ENCODE measurements around the gene MAPK13.
A peak's percentile ranks its signal among the peaks of the same experiment; 100 is the strongest.

MAPK13 gene

GRCh38 chr6:36150283-36150682, 20.0 kb downstream of the MAPK13 start:
- DNase-seq (ENCODE audit: low read depth) = no peak

- DNase-seq (ENCODE audit: low read depth) = no peak
Measured at GRCh38 chr6:36154286-36154685, 24.0 kb downstream of the MAPK13 start.

GRCh38 chr6:36155662-36156061, 25.3 kb downstream of the MAPK13 start:
- no peak for DNase-seq (ENCODE audit: low read depth)

- DNase-seq (ENCODE audit: low read depth) = peak; percentile 28
Measured at GRCh38 chr6:36160147-36160760, 29.9 kb downstream of the MAPK13 start.

- no peak for DNase-seq (ENCODE audit: low read depth)
Measured at GRCh38 chr6:36169023-36170007, 39.0 kb downstream of the MAPK13 start.

GRCh38 chr6:36170704-36171103, 40.4 kb downstream of the MAPK13 start:
- no peak for DNase-seq (ENCODE audit: low read depth)

GRCh38 chr6:36171573-36171972, 41.3 kb downstream of the MAPK13 start:
- no peak for DNase-seq (ENCODE audit: low read depth)

GRCh38 chr6:36177166-36177565, 46.9 kb downstream of the MAPK13 start:
- DNase-seq (ENCODE audit: low read depth) = no peak

GRCh38 chr6:36178544-36178943, 48.2 kb downstream of the MAPK13 start:
- DNase-seq (ENCODE audit: low read depth) = no peak

GRCh38 chr6:36180126-36180525, 49.8 kb downstream of the MAPK13 start:
- DNase-seq (ENCODE audit: low read depth) = no peak

- DNase-seq (ENCODE audit: low read depth) = no peak
Measured at GRCh38 chr6:36184311-36184710, 54.0 kb downstream of the MAPK13 start.

- DNase-seq (ENCODE audit: low read depth) = no peak
Measured at GRCh38 chr6:36186199-36186598, 55.9 kb downstream of the MAPK13 start.

GRCh38 chr6:36187446-36187845, 57.1 kb downstream of the MAPK13 start:
- DNase-seq (ENCODE audit: low read depth) = no peak
